GM19240 (cell line): ENCODE measurements around the gene FNIP2.
"Not testable (repeated sequence)": the region's sequence is repeated elsewhere in the genome, so short reads cannot be mapped to it uniquely, and the experiment has no call there.

Source experiments
- DNase-seq: peaks from one replicate; pipeline ENCODE4 v3.0.0; 2011; ENCODE audit warnings: low spot score; ENCODE audit not compliant: insufficient read length

Gene FNIP2

DNA sequence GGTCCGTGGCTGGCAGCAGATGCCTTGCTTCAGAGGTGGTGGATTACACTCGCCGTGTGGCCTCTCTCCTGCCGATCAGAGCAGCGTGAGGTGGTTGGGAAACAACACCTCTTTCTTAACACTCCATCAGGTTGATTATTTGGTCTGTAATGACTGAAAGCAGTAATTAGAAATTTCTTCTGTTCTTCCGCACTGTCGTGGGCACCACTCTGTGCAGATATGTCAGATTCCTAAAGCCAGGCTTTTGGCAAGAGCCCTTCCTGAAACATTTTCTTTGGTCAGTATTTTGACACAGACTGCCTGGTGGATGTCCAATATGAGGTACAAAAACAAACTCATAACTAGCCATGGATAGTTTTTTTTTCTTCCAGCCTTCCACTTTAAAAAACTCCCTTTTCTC is 100.9 kb downstream of the FNIP2 start:
- DNase-seq = no peak

DNA sequence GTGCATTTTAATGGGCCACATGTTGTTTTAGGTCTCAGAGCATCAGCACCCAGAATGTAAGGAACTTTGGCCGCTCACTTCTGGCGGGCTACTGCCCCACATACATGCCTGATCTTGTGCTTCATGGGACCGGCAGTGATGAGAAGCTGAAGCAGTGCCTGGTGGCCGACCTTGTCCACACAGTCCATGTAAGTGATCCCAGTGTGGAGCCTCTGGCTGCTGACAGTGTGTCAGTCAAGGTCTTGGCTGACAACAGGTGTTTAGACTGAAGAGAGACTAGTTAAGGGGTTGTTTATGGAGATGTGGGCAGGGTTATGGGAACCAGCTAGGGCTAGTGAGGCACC is 101.4 kb downstream of the FNIP2 start:
- no peak for DNase-seq

DNA sequence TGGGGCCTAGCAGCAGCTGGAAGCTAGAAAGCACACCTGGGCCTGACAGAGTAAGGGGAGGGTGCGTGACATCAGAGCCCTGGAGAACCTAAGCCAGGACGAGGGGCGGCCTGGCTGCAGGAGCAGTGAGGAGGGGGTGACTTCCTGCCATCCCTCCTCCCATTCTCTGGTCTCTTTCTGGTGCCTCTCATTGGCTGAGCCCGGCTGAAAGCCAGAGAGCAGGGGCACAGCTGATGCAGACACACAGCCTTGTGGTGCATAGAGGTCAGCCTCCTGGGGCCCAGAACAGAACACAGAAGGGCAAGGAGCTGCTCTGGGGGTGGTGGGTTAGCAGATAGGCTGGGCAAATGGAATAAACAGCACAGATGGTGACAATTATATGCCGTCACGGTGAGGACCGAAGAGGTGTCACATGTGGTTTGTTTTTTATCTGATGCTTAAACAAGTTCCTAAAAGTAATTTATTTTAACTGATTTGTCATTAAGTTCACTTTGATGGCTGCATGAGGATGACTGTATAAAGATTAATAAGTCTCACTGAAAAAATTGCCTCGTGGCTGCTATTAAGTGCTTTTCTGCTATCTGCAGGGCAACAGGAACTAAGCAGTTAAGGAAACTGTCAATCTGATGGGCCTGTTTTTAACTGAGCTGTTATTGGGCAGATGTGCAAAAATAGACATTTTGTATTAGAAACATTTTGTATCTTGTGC is 102.0 kb downstream of the FNIP2 start:
- no peak for DNase-seq

DNA sequence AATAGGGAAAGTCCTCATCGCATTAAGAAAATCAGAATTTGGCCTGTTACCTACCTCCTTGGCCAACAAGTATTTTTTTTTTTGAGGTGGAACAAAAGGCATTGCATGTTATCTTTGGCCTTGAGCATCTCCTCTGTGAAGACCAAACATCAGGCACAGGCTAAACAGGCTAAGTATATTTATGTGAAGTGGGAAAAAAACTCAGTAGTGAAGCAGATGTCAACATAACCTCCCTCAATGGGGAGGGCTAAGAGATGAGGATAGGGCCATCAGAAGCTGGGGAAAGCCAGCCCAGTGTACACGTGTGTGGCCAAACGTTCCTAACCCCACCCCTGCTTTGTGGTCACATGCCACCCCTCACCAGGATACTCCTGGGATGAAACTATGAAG is 102.5 kb downstream of the FNIP2 start:
- no peak for DNase-seq

DNA sequence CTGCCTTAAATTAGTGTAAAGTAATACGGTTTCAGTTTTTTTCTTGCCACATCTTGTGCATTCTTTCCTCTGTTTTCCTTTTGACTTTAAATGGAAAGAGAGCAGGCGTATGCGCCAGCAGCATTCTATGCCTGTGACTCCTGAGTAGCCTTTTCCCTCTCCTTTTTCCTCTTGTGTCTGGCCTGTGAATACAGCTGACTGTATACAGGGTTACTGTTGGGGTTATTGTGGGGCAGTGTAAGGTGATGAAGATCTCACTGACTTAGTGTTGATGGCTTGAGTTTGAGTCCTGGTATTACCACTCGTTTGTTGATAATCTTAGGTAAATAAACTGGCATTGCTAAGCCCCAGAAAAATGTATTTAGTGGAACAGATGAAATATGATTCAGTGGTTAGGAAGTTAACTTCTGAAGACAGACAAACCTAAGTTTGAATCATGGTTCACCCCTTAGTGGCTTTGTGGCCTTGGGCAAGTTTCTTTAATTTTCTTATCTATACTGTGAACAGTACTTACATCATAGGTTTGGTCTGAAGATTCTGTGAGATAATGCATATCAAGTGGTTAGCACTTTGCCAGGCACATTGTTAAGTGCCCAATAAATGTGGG is 105.1 kb downstream of the FNIP2 start:
- no peak for DNase-seq

DNA sequence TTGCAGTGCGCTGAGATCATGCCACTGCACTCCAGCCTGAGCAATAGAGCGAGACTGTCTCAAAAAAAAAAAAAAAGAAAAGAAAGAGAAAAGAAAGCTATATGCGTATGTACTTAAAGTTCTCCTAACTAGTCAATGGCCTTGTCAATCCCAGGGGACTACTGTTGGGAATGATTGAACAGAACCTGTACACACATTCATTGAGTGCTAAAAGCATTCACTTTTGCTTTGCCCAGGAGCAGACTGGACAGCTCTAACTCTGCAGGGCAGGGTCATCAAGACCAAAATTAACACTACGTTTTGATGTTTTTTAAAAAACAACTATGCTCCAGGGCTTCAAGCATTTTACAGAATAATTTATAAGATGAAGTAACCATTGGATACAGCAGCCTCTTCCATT is 106.2 kb downstream of the FNIP2 start:
- DNase-seq = no peak

DNA sequence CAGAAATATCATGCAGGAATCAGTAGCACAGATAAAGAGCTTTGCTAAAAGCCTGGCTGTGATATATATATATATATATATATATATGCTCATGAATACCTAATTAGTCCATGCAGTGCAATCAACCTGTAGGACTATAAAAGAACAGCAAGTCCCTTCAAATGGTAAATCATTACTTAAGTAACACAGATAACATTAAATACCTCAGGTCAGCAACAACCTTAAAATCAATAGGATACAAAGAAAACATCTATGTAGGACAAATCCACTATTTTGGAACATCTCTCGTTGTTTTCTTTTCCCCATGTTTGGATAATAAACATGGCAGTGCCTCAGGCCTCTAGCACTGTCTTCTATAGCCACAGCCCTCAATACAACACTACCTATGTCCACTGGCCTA is 106.6 kb downstream of the FNIP2 start:
- DNase-seq = no peak

DNA sequence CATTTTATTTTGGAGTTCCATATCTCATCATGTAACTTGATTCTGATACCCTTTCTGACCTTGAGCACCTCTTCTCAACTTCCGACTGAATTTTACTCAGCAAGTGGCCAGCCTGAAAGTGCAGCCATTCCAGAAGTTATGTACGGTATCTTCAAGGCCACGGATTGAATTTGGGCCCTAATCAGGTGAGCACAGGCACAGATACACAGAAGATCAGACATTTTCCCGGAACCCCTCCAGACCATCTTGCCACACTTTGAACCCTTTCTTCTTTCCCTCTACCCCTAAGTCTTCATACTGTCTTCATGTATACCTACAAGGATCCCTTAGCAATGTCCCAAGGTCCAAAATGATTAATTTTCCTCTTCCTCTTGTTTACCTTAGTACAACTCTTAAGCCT is 108.2 kb downstream of the FNIP2 start:
- no peak for DNase-seq

DNA sequence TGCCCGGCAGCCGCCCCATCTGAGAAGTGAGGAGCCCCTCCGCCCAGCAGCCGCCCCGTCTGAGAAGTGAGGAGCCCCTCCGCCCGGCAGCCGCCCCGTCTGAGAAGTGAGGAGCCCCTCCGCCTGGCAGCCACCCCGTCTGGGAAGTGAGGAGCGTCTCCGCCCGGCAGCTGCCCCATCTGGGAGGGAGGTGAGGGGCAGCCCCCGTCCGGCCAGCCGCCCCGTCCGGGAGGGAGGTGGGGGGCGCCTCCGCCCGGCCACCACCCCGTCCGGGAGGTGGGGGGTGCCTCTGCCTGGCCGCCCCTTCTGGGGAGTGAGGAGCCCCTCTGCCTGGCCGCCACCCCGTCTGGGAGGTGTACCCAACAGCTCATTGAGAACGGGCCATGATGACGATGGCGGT is 113.3 kb downstream of the FNIP2 start:
- DNase-seq = not testable (repeated sequence)

DNA sequence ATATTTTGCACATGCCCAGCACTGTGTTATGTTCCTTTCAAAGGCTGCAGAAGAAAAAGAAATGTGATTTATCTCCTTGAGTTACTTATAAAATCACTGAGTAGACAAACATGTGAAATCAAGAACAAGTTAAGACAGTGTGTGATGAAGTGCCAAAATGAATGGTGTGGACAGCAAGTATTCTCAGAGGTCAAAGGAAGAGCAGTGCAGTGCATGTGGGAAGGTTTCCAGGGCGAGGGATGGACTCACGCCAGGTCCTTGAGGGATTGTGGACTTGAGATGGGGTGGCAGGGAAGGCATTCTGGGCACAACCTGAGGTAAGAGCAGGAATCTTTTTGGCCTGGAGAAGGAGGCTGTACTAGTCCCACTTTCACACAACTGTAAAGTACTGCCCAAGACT is 115.5 kb downstream of the FNIP2 start:
- DNase-seq = no peak

DNA sequence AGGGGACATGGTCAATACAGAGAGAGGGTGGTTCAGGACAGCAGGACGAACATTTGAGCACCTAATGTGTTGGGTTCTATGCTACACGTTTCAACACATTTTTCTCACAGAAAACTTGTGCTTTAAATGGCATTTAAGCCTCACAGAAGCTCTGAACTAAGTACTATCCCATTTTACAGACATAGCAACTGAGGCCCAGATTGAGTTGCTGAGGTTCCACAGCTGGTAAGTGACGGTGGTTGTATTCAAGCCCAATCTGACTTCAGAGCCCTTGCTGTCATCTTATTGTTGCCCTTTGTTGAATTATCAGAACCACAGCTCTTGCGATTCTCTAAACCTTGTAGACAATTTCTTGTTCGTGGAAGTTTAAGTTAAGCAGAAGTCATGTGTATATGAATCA is 116.7 kb downstream of the FNIP2 start:
- DNase-seq = no peak

DNA sequence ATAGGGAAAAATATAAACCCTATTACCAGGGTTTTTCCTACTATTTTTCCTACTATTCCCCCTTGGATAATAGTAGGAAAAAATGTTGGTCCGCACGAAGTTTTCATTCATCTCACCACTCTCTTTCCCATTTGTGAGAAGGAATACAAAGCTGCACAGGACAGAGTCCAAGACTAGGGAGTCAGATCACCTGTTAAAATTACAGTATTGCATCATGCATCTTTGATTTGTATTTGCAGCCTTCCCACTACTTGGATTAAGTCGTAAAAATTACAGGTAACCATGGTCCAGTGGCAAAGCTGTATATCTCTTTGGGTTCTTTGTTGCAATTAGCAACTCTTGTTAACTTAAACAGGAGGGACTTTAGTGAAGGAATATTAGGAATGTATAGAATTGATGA is 121.5 kb downstream of the FNIP2 start:
- DNase-seq = no peak

DNA sequence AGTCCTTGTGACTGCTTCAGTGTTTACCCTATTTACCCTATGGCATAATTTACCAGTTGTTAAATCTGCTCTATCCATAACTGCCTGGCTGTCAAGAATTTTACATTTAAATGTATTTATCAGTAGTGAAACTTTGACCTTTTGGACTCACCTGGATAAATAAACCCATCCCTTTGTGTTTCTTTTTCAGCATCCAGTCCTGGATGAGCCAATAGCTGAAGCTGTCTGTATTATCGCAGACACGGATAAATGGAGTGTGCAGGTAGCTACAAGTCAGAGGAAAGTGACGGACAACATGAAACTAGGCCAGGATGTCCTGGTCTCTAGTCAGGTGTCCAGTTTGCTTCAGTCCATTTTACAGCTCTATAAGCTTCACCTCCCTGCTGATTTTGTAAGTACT is 122.4 kb downstream of the FNIP2 start:
- DNase-seq = no peak

DNA sequence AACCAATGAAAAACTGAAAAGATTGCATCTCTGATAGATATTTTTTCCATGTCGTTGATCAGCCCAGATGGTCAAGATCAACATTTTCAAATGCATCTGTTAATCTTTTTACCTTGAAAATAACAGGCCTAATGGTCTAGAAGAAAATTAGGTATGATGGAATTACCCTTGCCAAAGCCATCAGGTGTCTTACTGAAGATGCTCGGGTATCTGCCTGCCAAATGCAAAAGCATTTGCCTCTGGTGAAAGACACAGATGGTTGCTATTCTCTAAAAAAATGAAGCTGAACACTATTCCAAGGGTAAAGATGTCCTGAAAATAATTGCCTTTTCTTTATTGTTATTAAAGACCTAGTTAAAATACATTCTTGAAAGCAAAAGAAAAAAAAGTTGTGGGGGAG is 126.0 kb downstream of the FNIP2 start:
- no peak for DNase-seq

DNA sequence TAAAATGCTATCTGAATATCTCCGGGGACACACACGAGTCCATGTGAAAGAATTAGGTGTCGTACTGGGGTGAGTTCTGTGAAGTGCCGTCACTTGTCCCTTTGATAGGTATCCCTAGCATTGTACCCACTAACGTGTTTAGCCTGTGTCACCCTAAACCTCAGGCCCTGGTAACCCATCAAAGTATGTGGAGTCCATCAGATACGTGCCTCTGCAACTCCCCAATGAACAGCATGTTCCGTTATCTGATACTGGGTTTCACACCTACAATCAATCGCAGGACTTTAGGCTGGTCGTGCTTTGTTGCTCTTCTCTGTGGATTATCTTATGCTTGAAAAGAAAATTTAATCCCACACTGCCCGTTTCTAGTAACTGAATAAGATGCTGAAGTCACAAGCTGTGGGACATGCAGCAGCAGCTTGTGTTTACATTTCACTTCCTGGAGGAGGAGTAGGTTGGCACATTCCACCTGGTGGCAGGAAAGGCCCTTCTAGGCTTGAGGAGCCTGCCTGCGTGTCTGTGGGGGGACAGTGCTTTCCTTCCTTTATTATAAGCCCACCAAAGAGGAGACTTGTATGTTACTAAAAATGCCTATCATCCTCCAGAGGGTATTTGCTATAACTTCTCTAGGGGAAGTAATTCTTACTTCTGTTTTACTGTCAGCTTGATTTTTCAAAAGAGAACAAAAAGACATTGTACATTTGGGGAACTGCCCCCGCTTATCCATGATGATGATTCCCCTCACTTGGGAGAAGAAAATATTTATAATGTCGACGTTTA is 127.2 kb downstream of the FNIP2 start:
- DNase-seq = no peak

DNA sequence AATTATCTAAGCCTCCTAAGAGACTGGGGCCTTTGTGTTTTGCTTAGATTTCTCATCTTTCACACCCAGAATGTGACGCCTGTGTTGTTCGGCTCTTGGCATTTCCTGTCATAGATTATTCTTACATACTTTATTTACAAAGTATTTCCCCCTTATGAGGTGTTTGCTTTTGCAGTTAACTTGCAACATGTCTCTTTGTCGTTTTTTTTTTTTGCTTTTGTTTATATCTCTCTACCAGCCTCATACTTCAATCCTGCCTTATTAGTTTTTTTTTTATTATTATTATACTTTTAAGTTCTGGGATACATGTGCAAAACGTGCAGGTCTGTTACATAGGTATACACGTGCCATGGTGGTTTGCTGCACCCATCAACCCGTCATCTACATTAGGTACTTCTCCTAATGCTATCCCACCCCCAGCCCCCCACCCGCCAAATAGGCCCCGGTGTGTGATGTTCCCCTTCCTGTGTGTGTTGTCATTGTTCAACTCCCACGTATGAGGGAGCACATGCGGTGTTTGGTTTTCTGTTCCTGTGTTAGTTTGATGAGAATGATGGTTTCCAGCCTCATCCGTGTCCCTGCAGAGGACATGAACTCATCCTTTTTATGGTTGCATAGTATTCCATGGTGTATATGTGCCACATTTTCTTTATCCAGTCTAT is 127.9 kb downstream of the FNIP2 start:
- not testable (repeated sequence) for DNase-seq

DNA sequence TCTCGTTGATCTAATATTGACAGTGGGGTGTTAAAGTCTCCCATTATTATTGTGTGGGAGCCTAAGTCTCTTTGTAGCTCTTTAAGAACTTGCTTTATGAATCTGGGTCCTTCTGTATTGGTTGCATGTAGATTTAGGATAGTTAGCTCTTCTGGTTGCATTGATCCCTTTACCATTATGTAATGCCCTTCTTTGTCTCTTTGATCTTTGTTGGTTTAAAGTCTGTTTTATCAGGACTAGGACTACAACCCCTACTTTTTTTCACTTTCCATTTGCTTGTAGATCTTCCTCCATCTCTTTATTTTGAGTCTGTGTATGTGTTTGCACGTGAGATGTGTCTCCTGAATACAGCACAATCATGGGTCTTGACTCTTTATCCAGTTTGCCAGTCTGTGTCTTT is 131.6 kb downstream of the FNIP2 start:
- DNase-seq = not testable (repeated sequence)

DNA sequence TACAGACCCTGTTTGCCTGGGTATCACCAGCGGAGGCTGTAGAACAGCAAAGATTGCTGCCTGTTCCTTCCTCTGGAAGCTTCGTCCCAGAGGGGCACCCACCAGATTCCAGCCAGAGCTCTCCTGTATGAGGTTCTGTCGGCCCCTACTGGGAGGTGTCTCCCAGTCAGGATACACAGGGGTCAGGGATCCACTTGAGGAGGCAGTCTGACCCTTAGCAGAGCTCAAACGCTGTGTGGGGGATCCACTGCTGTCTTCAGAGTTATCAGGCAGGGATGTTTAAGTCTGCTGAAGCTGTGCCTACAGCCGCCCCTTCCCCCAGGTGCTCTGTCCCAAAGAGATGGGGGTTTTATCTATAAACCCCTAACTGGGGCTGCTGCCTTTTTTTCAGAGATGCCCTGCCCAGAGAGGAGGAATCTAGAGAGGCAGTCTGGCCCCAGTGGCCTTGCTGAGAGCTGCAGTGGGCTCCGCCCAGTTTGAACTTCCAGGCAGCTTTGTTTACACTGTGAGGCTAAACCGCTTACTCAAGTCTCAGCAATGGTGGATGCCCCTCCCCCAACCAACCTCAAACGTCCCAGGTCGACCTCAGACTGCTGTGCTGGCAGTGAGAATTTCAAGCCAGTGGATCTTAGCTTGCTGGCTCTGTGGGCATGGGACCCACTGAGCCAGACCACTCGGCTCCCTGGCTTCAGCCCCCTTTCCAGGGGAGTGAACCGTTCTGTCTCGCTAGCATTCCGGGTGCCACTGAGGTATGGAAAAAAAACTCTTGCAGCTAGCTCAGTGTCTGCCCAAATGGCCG is 133.7 kb downstream of the FNIP2 start:
- DNase-seq = not testable (repeated sequence)

DNA sequence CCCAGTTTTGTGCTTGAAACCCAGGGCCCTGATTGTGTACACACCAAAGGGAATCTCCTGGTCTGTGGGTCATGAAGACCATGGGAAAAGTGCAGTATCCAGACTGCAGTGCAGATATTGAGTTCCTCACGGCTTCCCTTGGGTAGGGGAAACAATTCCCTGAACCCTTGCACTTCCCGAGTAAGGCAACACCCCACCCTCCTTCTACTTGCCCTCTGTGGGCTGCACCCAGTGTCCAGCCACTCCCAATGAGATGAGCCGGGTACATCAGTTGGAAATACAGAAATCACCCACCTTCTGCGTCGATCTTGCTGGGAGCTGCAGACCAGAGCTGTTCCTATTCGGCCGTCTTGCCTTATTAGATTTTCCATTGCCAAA is 134.2 kb downstream of the FNIP2 start:
- DNase-seq = no peak

DNA sequence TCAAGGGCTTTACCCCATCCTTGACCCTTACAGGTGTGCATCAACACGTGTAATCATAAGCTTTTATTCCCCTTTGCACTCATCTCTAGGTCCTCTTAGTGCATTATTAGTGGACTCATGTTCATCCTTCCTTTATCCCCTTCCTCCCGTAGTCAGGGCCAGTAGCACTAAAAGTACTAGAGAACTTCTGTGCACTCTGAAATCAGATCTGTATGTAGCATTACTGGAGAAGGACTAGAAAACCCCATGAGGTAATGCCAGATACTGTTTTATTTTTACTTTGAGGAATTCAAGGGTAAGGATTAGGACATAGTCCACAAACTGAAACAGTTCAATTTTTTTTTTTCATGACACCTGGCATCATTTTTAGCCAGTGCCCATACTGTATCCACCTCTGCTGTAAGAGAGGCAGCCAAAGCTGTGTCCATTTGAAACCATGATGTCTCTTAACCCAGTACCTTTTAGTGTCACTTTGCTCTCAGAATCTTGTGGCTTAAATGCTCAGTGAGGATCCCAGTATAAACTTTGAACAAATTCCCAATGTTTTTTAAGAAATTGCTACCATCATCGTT is 134.7 kb downstream of the FNIP2 start:
- DNase-seq = no peak

DNA sequence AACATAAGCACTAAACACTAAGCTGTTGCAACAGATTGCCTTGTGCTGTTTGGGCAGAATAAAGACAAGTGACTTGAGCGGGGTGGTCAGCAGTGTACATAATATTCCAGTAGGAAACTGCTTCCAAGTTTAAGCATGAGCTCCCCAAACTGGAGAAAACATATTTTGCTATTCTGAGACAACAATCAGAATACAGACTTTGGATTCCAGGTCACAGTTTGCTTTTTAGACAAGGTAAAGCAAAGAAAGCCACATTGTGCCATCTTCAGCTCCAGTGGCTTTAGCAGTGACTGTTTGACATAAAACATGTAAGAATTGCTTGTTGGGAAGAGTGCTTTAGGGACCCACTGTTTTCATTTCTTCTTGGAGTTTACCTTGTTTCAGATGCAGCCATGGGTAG is 136.0 kb downstream of the FNIP2 start:
- DNase-seq = no peak
